GM12878 (cell line): Measurements from ENCODE around the gene RACK1. TPM values are rescaled to one million over a fixed set of nuclear protein-coding genes. Genes with fewer than 3 reads are reported as not detected.

Experiments used
- ATAC-seq: fragments of 200-7000 bp; cut with Tn5 transposase; 3 replicates; pipeline ENCODE4 v1.9.1; 2020; ENCODE audit warnings: mild to moderate bottlenecking, moderate library complexity
- BruUV-seq: library from RNA; stranded (reverse); fragments of 400-500 nt; replicated peaks from 2 replicates; lab custom pipeline; 2021; lab: Mats Ljungman, UMichigan
- CTCF ChIA-PET: fragments of 300-600 bp; sonication (Branson Sonifier 250); formaldehyde crosslinking; extraction: SDS; loops from one replicate; lab custom pipeline; 2021; ENCODE audit warnings: inconsistent platforms; lab: Yijun Ruan, JAX
- POLR2A ChIA-PET: fragments of 350-600 bp; formaldehyde crosslinking; extraction: SDS; loops from one replicate; lab custom pipeline; 2021; ENCODE audit warnings: inconsistent platforms; lab: Charles Lee
- RAD21 ChIA-PET: fragments of 300-600 bp; sonication (Branson Sonifier 250); formaldehyde crosslinking; loops from one replicate; lab custom pipeline; 2023; ENCODE audit warnings: antibody characterized with exemption; ENCODE audit not compliant: unreplicated experiment; lab: Charles Lee
- SMC1A ChIA-PET: fragments of 300-600 bp; sonication (Branson Sonifier 250); formaldehyde crosslinking; loops from one replicate; lab custom pipeline; 2023; ENCODE audit not compliant: unreplicated experiment, uncharacterized antibody; lab: Charles Lee
- DNase-seq: peaks from one replicate; pipeline ENCODE4 v3.0.0-alpha.2; 2011; ENCODE audit warnings: low read depth, low spot score
- FAIRE-seq: peaks from 3 replicates; lab custom pipeline; 2011; peaks lifted over from hg19 to GRCh38; lab: Jason Lieb, UNC
- H2AFZ ChIP-seq: 2 replicates; pipeline ENCODE4 v1.6.0; 2011; ENCODE audit warnings: low read depth, low read length, control low read depth; ENCODE audit not compliant: control insufficient read depth
- H3K27ac ChIP-seq: 2 replicates; pipeline ENCODE4 v1.5.1; 2011; ENCODE audit warnings: control low read depth; ENCODE audit not compliant: control insufficient read depth, insufficient read depth
- H3K27me3 ChIP-seq, 2 experiments: replicated peaks in 1 of 2; 2 replicates each; pipeline versions ENCODE4 v1.6.0 to v1.6.1; 2011; ENCODE audit warnings: low read length in 1 of 2; ENCODE audit not compliant: control insufficient read depth in 2 of 2, insufficient read depth in 2 of 2
- H3K36me3 ChIP-seq, 2 experiments: 2 replicates each; pipeline ENCODE4 v1.5.1; 2011; ENCODE audit warnings: low read length in 1 of 2; ENCODE audit not compliant: control insufficient read depth in 2 of 2, insufficient read depth in 2 of 2
- H3K4me1 ChIP-seq: 2 replicates; pipeline ENCODE4 v1.6.1; 2011; ENCODE audit warnings: mild to moderate bottlenecking, low read length, moderate library complexity, mixed read lengths; ENCODE audit not compliant: control insufficient read depth, insufficient read depth
- H3K4me2 ChIP-seq: 2 replicates; pipeline ENCODE4 v1.6.0; 2011; ENCODE audit warnings: control low read depth; ENCODE audit not compliant: control insufficient read depth, insufficient read depth
- H3K4me3 ChIP-seq: fragments of 200-600 bp; sonication (generic); 2 replicates; pipeline ENCODE4 v1.5.1; 2016
- H3K79me2 ChIP-seq: 2 replicates; pipeline ENCODE4 v1.6.0; 2011; ENCODE audit warnings: low read length; ENCODE audit not compliant: control insufficient read depth, insufficient read depth
- H3K9ac ChIP-seq: 2 replicates; pipeline ENCODE4 v1.8.0; 2011; ENCODE audit warnings: low read length, control low read depth, mixed read lengths; ENCODE audit not compliant: control insufficient read depth, insufficient read depth
- H3K9me3 ChIP-seq: replicated peaks from 3 replicates; pipeline ENCODE4 v1.5.1; 2011; ENCODE audit warnings: mild to moderate bottlenecking, low read length; ENCODE audit not compliant: control insufficient read depth, insufficient read depth
- H4K20me1 ChIP-seq: 2 replicates; pipeline ENCODE4 v1.6.0; 2011; ENCODE audit not compliant: control insufficient read depth, insufficient read depth
- BRCA1 ChIP-seq: IDR thresholded peaks from 2 replicates; pipeline ENCODE4 v1.6.1; 2011; ENCODE audit warnings: low read depth, low read length, improper control_type of control experiment
- JUND ChIP-seq: IDR thresholded peaks from 2 replicates; pipeline ENCODE4 v1.6.1; 2012; ENCODE audit warnings: low read depth, mild to moderate bottlenecking, low read length, improper control_type of control experiment, moderate library complexity
- MXI1 ChIP-seq: fragments of 150-350 bp; IDR thresholded peaks from 2 replicates; pipeline ENCODE4 v1.6.1; 2011; ENCODE audit warnings: low read depth, mild to moderate bottlenecking, inconsistent platforms, low read length, improper control_type of control experiment
- NR2C2 ChIP-seq: IDR thresholded peaks from 2 replicates; pipeline ENCODE4 v1.6.1; 2011; ENCODE audit warnings: borderline replicate concordance, low read depth; ENCODE audit not compliant: control insufficient read depth, insufficient read length
- PAX5 ChIP-seq: IDR thresholded peaks from 2 replicates; pipeline ENCODE4 v1.6.1; 2011; ENCODE audit warnings: low read depth, low read length, borderline replicate concordance
- POLR2A ChIP-seq: IDR thresholded peaks from 2 replicates; pipeline ENCODE4 v1.6.1; 2011; ENCODE audit warnings: low read depth, mild to moderate bottlenecking, low read length
- POU2F2 ChIP-seq: IDR thresholded peaks from 3 replicates; pipeline ENCODE4 v1.6.1; 2011; ENCODE audit warnings: low read depth, mild to moderate bottlenecking, low read length, borderline replicate concordance
- SREBF2 ChIP-seq: IDR thresholded peaks from 2 replicates; pipeline ENCODE4 v1.6.1; 2012; ENCODE audit warnings: mild to moderate bottlenecking, low read length
- SUZ12 ChIP-seq: fragments of 200-600 bp; sonication (generic); IDR thresholded peaks from one replicate; pipeline ENCODE4 v1.6.1; 2018; ENCODE audit warnings: antibody characterized with exemption, mild to moderate bottlenecking; ENCODE audit not compliant: unreplicated experiment
- TCF3 ChIP-seq: IDR thresholded peaks from 2 replicates; pipeline ENCODE4 v1.6.1; 2012; ENCODE audit warnings: low read depth, mild to moderate bottlenecking, low read length, borderline replicate concordance; ENCODE audit not compliant: insufficient read depth
- ZNF24 ChIP-seq: fragments of 450-650 bp; IDR thresholded peaks from 2 replicates; pipeline ENCODE4 v1.6.1; 2017; ENCODE audit warnings: antibody characterized with exemption, mild to moderate bottlenecking
- WGBS: methylation state at CpG from one replicate; pipeline ENCODE4 v1.1.6; 2016; ENCODE audit warnings: low lambda C conversion rate; ENCODE audit not compliant: insufficient replicate concordance, insufficient coverage; ENCODE audit errors: missing lambda C conversion rate; 5-methylcytosine and 5-hydroxymethylcytosine counted together
- in situ Hi-C: fragments of 300-500 bp; cut with MboI; formaldehyde crosslinking; loops from 9 replicates; pipeline ENCODE4 v1.14.3; 2018; ENCODE audit warnings: mixed read lengths
- intact Hi-C: fragments of 100-400 bp; cut with micrococcal nuclease; formaldehyde crosslinking; loops from one replicate; pipeline ENCODE4 v1.14.2; 2022; ENCODE audit not compliant: unreplicated experiment
- polyA plus RNA-seq, 11 experiments: library from polyadenylated mRNA; depleted of rRNA in 4 of 11; unstranded in 6 of 11; stranded (reverse) in 5 of 11; fragments of >200 nt; fragmentation: Nextera tagmentation in 4 of 11; fragmentation: Illumina TruSeq in 1 of 11; extraction: Ambion mirVana in 4 of 11; extraction: Trizol in 1 of 11; gene quantifications; 1 replicate in 1 of 11; 2 replicates in 10 of 11; pipeline versions ENCODE4 v1.2.1 to v1.2.3, GENCODE V29; 2011 to 2016; ENCODE audit warnings: inconsistent platforms in 2 of 11, missing spikeins in 2 of 11, low read depth in 1 of 11
- total RNA-seq, 4 experiments: library from RNA; depleted of rRNA in 3 of 4; stranded (reverse); fragments of >200 nt in 3 of 4; fragmentation: Illumina TruSeq in 1 of 4; extraction: Trizol in 1 of 4; gene quantifications; 2 replicates each; pipeline versions ENCODE4 v1.2.1 to v1.2.3, GENCODE V29; 2013 to 2021
- TF ChIP-seq, protein P1 (sequence below): fragments of 150-350 bp; IDR thresholded peaks from 2 replicates; pipeline ENCODE4 v1.6.1; 2016; ENCODE audit warnings: low read depth, low read length
- TF ChIP-seq, protein P2 (sequence below): IDR thresholded peaks from 2 replicates; pipeline ENCODE4 v1.6.1; 2011; ENCODE audit warnings: borderline replicate concordance, low read depth, mild to moderate bottlenecking, moderate library complexity, low read length; ENCODE audit not compliant: insufficient read depth, poor library complexity, severe bottlenecking

RACK1 gene
- total and polyA plus RNA-seq, 10 of the 15 experiments (the other 5 are each of a cell fraction or from before 2014, with no cell fraction given) = 1,365 to 6,584 (median 4,167) TPM

DNA sequence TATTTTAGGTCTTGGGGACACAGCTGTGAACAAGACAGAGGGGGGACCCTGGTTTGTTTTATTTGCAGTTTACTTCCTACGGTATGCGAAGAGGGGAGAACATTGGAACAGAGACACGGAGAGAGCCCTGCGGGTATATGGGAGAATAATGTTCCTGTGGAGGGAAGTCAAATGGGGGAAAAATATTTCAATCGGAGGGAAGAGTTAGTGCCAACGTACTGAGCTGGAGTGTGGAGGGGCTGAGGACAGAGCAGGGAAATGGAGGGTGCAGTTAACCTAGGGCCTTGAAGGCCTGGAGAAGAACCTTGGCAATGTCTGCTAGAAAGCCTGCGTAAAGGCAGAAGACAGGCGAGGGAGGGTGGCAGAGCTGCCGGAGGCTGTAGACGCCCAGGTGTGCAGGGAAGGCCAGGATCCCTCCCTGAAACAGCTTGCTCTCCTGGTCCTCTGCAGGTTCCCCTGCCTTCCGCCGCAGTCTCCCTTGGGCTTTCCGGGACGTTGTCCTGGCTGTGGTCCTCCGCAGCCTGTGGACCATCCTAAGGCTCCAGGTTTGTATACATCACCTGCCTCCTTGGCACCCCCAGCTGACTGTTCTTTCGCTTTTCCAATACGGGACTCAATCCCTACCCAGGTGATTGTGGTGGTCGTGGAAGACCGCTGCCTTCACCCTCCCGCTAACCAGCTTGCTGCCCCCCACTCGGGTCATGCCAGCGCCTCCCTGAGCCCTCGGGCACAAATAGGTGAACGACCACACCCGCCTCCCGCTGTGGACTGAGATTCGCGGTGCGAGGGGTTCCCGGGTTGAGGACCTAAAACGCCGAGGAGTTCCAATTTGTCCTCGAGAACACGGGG, 1.9 kb upstream of the RACK1 start:
- peak overlapping the region; percentile 95 for H3K4me2 ChIP-seq
- no peaks in the 10 kb centered on the region for H3K9me3 ChIP-seq
- ATAC-seq (peak; percentile 1; the same call in 2 of the 3 replicates), DNase-seq (no peak), FAIRE-seq (no peak)
- ChIA-PET POLR2A (interaction anchor here (0.6 to 3.7 kb wide), 5 partner anchors 15 to 61 kb away, joined by 4 to 36 read pairs (median 13); partner anchors contain the start of genes TRIM41 and TRIM52), CTCF (interaction anchor here (0.7 to 3.5 kb wide), 4 partner anchors 14 to 61 kb away, joined by 3 to 12 read pairs (median 4); partner anchors contain the start of gene TRIM41), RAD21 (interaction anchor here (0.8 to 1.6 kb wide), 3 partner anchors 22 to 38 kb away, joined by 3 to 5 read pairs (median 3); partner anchors contain the start of gene TRIM41), SMC1A (interaction anchor here (0.6 to 2.2 kb wide), 7 partner anchors 9 to 1622 kb away, joined by 3 to 6 read pairs (median 5); partner anchors contain the start of genes HNRNPH1 and TRIM41)
- H2AFZ ChIP-seq = peak overlapping the region; percentile 79
- intact Hi-C loops (loop anchor here (2.0 kb wide), 1 partner anchor 15 kb away; the partner anchor contains the start of gene TRIM52), in situ Hi-C loops (no loop called here)
- peak overlapping the region; percentile 98 for H3K4me3 ChIP-seq
- peaks cover 7% of the 10 kb centered on the region; the same call in 1 of the 2 replicates for H4K20me1 ChIP-seq
- H3K27me3 ChIP-seq = no peaks in the 10 kb centered on the region
- peaks cover 10 to 18% of the 10 kb centered on the region in 2 experiments for H3K36me3 ChIP-seq
- H3K79me2 ChIP-seq = peaks cover 89% of the 10 kb centered on the region
- no TSS peak for BruUV-seq
- WGBS = 3% methylated on average over 32 of the region's 34 CpGs
- peak overlapping the region; percentile 92 for H3K27ac ChIP-seq
- peak overlapping the region; percentile 88 for H3K9ac ChIP-seq
- H3K4me1 ChIP-seq = peaks cover 24% of the 10 kb centered on the region
- TF ChIP-seq SUZ12 = no peak
- TF ChIP-seq, protein P1, sequence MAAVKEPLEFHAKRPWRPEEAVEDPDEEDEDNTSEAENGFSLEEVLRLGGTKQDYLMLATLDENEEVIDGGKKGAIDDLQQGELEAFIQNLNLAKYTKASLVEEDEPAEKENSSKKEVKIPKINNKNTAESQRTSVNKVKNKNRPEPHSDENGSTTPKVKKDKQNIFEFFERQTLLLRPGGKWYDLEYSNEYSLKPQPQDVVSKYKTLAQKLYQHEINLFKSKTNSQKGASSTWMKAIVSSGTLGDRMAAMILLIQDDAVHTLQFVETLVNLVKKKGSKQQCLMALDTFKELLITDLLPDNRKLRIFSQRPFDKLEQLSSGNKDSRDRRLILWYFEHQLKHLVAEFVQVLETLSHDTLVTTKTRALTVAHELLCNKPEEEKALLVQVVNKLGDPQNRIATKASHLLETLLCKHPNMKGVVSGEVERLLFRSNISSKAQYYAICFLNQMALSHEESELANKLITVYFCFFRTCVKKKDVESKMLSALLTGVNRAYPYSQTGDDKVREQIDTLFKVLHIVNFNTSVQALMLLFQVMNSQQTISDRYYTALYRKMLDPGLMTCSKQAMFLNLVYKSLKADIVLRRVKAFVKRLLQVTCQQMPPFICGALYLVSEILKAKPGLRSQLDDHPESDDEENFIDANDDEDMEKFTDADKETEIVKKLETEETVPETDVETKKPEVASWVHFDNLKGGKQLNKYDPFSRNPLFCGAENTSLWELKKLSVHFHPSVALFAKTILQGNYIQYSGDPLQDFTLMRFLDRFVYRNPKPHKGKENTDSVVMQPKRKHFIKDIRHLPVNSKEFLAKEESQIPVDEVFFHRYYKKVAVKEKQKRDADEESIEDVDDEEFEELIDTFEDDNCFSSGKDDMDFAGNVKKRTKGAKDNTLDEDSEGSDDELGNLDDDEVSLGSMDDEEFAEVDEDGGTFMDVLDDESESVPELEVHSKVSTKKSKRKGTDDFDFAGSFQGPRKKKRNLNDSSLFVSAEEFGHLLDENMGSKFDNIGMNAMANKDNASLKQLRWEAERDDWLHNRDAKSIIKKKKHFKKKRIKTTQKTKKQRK = no peak
- 0 out of 3 replicates have a peak, but pooled peaks have one; percentile 12 for TF ChIP-seq POU2F2
- TF ChIP-seq JUND = no peak
- TF ChIP-seq, protein P2, sequence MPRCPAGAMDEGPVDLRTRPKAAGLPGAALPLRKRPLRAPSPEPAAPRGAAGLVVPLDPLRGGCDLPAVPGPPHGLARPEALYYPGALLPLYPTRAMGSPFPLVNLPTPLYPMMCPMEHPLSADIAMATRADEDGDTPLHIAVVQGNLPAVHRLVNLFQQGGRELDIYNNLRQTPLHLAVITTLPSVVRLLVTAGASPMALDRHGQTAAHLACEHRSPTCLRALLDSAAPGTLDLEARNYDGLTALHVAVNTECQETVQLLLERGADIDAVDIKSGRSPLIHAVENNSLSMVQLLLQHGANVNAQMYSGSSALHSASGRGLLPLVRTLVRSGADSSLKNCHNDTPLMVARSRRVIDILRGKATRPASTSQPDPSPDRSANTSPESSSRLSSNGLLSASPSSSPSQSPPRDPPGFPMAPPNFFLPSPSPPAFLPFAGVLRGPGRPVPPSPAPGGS = no peak
- TF ChIP-seq PAX5 = no peak
- TF ChIP-seq NR2C2 = no peak
- TF ChIP-seq ZNF24 = no peak
- TF ChIP-seq MXI1 = no peak
- peak; percentile 49; the same call in 1 of the 2 replicates for TF ChIP-seq POLR2A
- TF ChIP-seq BRCA1 = no peak
- 0 out of 2 replicates have a peak, but pooled peaks have one; percentile 7 for TF ChIP-seq SREBF2
- no peak for TF ChIP-seq TCF3
